Dedifferentiated amniotic fluid mesenchymal stem cell (primary cell): Measurements from ENCODE around the gene XYLT2.
"Not testable (repeated sequence)": the region's sequence is repeated elsewhere in the genome, so short reads cannot be mapped to it uniquely, and the experiment has no call there.

ENCODE experiments used
- DNase-seq: peaks from one replicate; pipeline ENCODE4 v3.0.0-alpha.2; 2016; ENCODE audit errors: extremely low spot score

Gene XYLT2

DNA sequence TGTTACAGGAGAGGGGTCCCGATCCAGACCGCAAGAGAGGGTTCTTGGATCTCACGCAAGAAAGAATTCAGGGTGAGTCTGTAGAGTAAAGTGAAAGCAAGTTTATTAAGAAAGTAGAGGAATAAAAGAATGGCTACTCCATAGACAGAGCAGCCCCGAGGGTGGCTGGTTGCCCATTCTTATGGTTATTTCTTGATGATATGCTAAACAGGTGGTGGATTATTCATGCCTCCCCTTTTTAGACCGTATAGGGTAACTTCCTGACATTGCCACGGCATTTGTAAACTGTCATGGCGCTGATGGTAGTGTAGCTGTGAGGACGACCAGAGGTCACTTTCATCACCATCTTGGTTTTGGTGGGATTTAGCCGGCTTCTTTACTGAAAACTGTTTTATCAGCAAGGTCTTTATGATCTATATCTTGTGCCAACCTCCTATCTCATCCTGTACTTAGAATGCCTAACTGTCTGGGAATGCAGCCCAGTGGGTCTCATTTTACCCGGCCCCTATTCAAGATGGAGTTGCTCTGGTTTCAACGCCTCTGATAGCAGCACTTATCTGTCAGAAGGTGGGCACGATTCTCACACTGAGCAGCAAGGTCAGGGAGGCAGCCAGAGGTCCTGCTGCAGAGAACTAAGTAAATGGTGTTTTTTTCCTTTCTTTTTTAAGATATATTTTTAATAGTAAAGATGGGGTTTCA is 26.5 kb upstream of the XYLT2 start:
- DNase-seq: no peak

DNA sequence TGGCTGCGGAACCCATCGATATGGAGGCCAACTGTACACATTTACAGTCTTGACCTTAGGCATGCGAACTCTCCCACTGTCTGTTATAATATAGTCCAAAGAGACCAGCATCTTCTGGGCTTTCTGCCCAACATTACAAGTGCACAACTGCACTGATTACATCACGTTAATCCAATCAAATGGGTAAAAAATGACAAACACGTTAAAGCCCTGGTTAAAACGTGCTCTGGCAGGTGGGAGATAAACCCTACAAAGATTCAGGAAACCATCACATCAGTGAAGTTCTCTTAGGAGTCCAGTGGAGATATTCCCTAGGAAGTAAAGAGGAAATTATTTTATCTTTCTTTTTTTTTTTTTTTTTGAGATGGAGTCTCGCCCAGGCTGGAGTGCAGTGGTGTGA is 23.7 kb upstream of the XYLT2 start:
- no peak for DNase-seq

DNA sequence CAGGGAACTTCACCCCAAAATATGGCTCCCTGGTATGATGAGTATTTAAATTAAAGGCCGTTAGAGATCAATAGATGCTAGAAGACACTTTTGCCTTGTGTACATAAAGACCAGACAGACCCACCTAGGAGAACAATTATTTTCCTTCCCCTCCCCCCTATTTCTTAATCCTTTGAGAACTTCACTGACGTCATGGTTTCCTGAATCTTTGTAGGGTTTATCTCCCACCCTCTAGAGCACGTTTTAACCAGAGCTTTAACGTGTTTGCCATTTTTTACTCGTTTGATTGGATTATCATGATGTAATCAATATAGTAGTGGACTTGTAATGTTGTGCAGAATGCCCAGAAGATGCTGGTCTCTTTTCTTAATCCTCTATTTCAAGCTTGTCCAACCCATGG is 22.9 kb upstream of the XYLT2 start:
- no peak for DNase-seq

GRCh38 chr17:50325906-50326305 is 20.0 kb upstream of the XYLT2 start:
- no peak for DNase-seq

- DNase-seq: no peak
Observed at GRCh38 chr17:50326831-50327364, 19.0 kb upstream of the XYLT2 start.

DNA sequence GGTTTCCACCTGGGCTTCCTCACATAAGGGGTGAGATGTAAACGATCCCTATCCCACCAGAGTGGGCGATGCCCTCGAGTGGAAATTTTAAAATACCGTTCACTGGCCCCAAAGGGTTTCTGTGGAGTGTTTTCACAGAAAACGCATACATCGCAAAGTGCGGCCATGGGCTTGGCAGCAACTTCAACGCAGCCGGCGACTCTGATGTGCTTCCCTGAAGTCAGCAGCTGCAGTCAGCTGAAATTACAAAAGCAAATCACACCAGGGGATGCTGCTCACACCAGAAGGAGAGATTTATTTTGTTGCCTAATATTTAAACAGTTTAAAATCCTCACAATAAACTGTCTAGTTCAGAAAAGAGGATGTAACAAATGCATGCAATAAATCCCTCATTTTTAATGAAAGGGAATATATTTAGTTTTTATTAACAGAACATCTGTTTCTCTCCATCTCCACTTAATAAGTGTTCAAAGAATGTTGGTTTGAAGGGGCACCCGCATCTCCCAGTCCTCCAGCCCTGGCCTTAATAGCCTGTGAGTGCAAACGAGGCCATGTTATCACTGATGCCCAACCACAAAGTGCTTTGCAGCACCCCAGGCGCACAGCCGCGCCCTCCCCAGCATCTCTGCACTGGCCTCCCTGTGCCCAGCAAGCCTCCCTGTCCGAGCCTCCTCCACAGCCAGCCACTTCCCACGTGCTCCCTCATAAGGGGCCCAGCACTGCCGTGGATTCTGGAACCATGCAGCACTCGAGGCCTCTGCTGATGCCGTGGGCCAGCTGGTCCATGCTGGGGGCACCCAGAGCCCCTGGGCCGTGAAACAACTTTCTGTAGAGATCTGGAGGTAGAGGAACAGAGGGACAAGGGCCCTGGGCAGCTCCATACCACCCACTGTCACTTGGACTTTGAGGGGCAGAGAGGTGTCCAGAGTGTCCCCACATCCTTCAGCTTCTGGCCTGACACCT is 17.3 kb upstream of the XYLT2 start:
- no peak for DNase-seq

DNA sequence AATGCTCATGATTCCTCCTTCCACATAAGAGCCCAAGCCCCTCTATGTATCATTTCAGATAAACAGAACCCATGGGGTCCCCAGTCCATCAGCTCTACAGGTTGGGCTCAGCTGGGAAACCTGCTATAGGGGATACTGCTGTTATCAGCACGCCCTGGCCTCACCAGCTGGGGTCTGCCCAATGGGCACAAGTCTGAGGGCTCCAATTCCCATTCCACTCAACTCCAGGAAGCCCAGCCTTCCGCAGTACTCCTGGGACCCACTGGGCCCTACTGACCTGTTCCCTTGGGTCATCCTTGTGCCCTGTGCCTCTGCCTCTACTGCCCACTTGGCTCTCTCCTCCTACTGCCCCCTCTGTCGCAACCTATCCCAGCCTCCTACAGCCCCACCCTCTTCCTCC is 16.2 kb upstream of the XYLT2 start:
- DNase-seq: no peak

- no peak for DNase-seq
Observed at GRCh38 chr17:50330151-50330775, 15.7 kb upstream of the XYLT2 start.

DNA sequence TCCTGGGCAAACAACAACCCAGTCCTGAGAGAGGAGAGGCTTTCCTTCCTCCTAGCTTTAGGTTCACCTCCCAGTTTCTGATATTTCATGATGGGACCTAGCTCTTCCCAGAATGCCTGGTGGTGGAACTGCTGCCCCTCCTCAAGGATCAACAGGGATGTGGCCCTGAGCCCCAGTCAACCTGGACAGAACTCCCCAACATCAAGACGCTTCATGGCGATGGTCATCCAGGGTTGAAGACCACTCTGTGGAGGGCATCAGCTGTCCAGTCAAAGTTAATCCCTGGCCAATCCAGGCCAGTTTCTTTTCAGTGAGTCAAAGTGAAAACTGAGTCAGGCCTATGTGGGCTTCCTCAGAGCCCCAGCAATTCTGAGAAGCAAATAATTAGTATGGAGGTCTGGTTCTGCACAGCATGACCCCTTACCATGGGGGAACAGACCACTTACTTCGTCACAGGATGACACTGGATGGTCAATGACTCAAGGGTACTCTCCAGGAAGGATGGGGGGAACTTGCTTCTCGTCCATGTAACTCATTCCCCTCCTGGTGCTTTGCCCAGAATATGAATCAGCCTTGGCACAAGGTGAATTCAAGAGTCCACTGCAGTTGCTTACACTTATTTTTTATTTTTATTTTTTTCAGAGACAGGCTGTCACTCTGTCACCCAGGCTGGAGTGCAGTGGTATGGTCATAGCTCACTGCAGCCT is 14.7 kb upstream of the XYLT2 start:
- DNase-seq: peak; percentile 26

- DNase-seq: no peak
Observed at GRCh38 chr17:50332196-50332595, 13.7 kb upstream of the XYLT2 start.

DNA sequence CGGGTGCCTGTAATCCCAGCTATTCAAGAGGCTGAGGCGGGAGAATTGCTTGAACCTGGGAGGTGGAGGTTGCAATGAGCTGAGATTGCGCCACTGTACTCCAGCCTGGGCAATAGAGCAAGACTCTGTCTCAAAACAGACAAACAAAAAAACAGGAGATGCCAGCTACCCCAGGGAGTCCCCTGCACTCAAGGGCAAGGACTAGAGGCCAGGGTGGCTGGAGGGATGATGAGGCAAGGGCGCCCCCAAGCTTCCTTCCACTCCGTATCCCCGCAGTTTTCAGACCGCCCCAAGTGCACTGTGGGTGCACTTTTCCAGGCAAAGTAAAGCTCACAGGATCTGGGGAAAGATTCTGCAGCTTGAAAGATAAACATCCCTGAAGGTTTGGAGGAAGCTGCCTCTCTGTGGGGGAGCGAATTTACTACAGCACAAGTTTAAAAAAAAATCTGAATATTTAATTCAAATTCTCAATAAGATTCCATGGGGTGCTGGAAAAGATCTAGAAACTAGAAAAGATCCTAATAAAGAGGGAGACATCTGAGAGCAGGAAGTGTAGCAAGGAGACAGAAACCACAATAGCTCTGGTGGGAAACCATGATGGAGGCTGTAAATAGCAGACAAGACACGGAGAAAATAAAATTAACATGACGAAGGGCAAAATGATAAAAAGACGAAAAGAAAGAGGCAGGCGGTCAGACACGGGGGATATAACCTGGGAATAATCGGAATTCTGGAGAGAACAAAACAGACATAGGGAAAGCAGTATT is 12.5 kb upstream of the XYLT2 start:
- not testable (repeated sequence) for DNase-seq

DNA sequence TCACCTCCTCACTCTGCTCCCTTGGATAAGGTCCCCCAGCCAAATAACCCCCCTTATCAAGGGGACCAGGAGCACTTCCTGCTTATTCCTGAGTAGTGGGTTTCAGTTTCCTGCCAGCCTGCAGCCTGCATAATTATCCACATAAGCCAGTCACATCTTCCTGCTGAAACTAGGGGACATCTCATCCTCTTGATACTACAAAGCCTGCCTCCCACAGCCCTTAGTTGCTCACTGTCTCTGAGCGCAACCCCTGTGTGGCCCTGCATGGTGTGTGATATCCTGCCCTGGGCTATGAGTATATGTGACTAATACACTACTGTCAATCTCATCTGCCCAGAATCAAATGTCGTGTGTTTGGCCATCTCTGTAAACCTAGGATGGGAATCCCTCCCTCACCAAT is 8.0 kb upstream of the XYLT2 start:
- no peak for DNase-seq

- DNase-seq: no peak
Observed at GRCh38 chr17:50338645-50339044, 7.3 kb upstream of the XYLT2 start.

DNA sequence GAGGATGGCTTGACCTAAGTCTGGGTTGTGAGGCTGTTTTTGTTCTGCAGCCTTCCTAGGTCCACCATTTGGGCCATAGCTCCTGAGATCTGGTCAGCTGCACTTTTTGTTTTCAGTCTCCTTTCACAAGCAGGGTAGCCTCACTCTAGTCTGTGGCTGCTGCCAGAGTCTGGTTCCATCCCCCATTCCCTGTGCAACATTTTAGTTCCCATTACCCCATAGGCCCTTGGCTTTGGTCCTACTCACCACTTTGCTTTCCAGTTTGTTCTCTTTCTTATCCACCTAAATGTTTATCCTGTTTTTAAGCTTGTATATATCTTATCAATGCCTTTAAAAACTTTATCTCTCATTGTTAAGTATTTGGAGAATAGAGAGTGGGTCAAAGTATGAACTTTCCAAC is 6.5 kb upstream of the XYLT2 start:
- DNase-seq: no peak

DNA sequence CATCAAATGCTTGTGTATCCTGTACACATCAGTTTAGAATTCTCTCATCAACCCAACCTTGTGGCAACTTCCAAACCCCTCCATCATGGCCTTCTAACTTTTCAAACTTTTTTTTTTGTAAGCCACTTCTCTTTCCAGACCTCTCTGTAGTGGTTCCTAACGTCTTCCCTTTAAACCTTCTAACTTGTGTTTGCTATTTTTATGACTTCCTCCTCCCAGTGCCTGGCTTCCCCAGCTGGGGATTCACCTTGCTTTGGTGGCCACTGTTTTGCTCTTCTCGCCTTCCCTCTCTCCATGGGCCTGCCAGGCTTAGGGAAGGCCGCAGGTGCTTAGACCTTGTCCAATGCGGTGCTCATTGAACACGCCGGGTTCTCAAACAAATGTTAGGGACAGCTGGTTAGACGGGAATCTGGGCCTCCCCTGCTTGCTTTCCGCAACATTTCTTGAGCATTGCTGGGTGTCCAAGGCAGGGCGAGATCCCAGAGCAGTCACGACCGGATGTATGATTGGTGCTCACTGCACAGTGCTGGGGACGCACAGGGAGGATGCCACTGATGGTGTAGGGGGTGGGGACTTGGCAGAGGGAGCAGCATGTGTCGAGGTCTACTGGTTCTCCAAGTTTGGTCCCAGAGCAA is 1.1 kb upstream of the XYLT2 start:
- DNase-seq: no peak

DNA sequence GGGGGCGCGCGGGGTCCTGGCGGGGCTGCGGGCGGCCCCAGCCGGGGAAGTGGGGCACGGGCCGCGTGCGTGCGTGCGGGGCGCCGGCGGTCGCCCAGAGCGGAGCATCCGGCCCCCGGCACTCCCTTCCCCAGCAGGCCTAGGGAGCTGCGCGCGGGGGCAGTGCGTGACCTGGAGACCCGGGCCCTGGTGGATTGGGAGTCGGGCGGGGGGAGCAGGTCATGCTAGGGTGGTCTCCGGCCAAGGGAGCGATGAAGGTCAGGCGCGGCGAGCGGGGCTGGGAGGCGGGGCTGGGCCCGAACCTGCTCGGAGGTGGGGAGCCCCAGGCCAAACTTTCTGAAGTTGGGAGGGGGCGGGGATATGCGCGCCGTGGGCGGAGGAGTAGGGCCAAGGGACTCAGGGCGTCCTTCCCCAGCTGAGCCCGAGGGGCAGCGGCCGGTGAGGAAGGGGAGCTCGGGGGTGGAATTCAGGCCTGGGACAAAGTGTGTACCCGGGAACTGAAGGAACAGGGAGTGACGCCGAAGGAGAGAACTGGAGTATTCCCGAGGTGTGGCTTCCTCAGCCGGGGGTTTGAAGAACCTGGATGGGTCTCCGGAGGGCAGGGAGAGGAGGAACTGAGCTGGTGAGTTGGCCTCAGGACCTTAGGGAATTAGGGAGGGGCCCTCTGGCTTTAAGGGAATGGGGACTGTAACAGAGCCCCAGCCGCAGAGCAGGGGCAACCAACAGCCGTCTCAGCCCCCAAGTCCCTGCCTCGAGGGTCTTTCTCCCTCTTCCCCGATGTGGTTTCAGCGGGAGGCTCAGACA is 589 bp downstream of the XYLT2 start:
- no peak for DNase-seq

DNA sequence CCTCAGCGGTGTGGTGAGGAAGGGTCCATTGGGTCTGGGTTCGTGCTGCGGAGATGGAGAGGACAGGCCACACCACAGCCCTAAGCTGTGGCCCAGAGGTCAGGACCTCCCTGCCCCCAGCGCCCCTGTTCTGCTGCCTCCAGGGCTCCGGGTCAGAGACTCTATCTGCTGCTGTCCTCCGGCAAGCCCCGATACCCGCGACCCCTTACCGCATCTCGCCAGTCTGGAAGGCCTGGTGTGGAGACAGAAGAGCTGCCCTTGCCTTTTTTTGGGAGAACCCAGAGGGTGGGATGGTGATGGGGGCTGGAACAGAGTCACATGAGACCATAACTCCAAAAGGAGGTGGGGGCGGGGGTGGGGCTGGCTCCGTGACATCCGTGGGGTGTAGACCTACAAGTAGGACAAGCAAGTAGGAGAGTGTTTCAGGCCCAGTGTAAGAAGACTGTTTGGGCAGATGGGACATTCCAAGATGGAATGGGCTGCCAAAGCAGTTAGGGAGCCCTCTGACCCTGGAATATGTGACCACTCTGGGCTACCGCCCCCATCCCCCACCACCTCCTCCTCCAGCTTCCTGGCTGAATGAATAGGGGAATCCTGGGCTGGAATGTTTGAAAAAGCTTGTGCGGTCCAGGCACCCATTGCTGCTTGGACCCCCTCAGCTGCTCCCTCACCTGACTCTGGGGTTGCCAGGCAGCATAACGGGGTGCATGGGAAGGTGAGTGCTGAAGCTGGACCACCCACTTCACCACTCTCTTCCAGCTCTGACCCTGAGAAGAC is 1.4 kb downstream of the XYLT2 start:
- DNase-seq: no peak

- DNase-seq: no peak
Observed at GRCh38 chr17:50347894-50348291, 2.0 kb downstream of the XYLT2 start.
